Measurements from ENCODE around the gene NDUFAF2.

The NDUFAF2 gene

DNA sequence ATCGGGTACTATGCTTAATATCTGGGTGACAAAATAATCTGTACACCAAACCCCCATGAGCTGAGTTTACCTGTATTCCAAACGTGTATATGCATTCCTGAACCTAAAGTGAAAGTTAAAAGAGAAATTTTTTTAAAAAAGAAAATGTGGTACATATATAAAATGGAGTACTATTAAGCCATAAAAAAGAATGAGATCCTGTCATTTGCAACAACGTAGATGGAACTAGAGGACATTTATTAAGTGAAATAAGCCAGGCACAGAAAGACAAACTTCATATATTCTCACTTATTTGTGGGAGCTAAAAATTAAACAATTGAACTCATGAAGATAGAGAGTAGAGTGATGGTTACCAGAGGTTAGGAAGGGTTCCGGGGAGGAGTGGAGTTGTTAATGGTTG lies 44.8 kb downstream of the NDUFAF2 start:
- no peak overlapping the region for H3K4me3 ChIP-seq (ENCODE audit: low read length)
- TF ChIP-seq, protein P1, sequence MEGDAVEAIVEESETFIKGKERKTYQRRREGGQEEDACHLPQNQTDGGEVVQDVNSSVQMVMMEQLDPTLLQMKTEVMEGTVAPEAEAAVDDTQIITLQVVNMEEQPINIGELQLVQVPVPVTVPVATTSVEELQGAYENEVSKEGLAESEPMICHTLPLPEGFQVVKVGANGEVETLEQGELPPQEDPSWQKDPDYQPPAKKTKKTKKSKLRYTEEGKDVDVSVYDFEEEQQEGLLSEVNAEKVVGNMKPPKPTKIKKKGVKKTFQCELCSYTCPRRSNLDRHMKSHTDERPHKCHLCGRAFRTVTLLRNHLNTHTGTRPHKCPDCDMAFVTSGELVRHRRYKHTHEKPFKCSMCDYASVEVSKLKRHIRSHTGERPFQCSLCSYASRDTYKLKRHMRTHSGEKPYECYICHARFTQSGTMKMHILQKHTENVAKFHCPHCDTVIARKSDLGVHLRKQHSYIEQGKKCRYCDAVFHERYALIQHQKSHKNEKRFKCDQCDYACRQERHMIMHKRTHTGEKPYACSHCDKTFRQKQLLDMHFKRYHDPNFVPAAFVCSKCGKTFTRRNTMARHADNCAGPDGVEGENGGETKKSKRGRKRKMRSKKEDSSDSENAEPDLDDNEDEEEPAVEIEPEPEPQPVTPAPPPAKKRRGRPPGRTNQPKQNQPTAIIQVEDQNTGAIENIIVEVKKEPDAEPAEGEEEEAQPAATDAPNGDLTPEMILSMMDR (IDR thresholded peaks at IDR 0.05; ENCODE audit: insufficient read depth, low read depth, low read length, missing control alignments): no peak

DNA sequence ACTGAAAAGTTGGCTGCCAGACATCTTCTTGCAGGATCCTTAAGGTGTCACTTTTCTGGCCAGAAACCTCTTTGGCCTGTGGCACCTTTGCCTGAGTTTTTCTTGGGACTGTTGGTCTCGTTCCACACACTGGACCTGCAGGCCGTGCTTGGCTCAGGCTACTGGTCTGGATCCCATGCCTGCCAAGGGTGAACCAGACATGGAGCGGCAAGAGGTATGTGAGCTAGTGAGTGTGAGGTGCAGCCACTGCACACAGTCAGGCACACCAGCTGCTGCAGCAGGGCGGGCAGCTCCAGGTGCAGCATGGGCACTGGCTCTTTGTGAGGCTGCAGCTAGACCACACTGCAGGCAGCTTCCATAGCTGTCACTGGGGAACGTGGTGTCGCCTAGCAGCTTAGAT lies 47.9 kb downstream of the NDUFAF2 start:
- TF ChIP-seq, protein P1 (IDR thresholded peaks at IDR 0.05; ENCODE audit: insufficient read depth, low read depth, low read length, missing control alignments): no peak
- no peak overlapping the region for H3K4me3 ChIP-seq (ENCODE audit: low read length)
- no peak for DNase-seq (ENCODE audit: low read depth)

More for the DNA sequence above, 44.8 kb downstream of the NDUFAF2 start:
- DNase-seq (ENCODE audit: low read depth): no peak

DNA sequence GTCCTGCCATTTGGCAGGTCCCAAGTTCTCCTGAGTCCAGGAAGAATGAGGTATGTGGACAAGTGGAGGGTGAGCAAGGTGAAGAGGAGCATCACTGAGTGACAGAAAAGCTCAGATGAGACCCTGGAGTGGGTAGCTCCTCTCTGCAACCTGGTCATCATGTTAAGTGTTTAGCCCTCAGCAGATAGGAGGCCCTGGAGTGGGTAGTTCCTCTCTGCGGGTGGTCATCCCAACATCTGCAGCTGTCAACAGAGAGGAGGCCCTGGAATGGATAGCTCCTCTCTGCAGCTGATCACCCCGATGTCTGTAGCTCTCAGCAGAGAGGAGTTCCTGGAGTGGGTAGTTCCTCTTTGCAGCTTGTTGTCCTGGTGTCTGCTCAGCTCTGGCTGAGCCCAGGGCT lies 48.4 kb downstream of the NDUFAF2 start:
- no peak for DNase-seq (ENCODE audit: low read depth)
- no peak overlapping the region for H3K4me3 ChIP-seq (ENCODE audit: low read length)
- TF ChIP-seq, protein P1 (IDR thresholded peaks at IDR 0.05; ENCODE audit: insufficient read depth, low read depth, low read length, missing control alignments): no peak

DNA sequence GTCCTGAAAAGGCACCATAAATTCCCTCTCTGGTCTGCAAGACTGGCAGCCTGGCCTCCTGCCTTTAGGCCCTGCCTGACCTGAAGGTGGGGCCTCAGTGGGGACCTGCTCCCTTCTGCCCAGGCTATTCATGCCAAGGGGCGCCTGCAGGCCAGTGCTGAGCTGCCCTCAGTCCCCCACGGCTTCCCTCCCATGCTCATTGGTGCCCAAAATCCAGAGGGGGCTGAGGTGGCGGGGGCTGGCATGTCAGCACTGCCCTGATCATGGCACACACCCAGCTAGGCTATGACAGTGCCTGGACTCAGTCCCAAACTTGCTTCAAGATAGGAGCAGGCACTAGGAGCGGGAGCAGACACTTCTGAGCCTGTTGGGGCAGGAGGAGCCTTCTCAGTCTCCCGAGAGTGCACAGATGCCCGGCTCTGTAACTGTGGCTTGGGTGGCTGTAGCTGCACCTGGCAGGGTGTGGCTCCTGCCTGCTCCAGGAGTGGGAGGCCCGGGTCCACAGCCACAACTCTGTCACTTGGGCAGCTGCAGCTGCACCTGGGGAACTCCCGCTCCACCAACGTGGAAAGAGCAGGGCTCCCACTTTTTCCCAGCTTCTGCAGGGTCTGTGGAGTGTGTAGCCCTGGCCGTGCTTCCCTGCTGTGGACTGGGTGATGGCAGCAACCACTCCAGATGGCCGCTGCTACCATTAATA lies 49.0 kb downstream of the NDUFAF2 start:
- H3K4me3 ChIP-seq (ENCODE audit: low read length): no peak overlapping the region
- no peak for DNase-seq (ENCODE audit: low read depth)
- TF ChIP-seq, protein P1 (IDR thresholded peaks at IDR 0.05; ENCODE audit: insufficient read depth, low read depth, low read length, missing control alignments): no peak

GRCh38 chr5:60996368-60996767 lies 51.4 kb downstream of the NDUFAF2 start:
- DNase-seq (ENCODE audit: low read depth): no peak
- TF ChIP-seq, protein P1 (IDR thresholded peaks at IDR 0.05; ENCODE audit: insufficient read depth, low read depth, low read length, missing control alignments): no peak
- H3K4me3 ChIP-seq (ENCODE audit: low read length): no peak overlapping the region

DNA sequence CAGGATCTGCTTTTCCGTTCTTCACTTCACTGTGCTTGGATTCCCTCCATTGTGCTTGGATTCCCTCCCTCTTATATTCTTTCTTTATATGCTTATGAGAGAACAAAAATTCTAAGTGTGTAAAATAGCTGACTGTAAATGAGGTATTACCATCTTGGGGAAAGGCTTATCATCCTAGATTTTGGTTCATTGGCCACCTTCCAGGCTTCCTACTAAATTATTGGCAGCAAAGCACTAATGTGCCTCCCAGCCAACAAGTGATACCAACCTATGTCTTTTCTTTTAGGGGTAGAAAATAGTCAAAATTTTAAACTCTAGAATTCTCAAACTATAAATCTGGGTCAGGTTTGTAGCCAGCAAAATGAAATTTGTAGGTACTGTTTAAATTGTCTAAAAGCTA lies 52.7 kb downstream of the NDUFAF2 start:
- DNase-seq (ENCODE audit: low read depth): no peak
- TF ChIP-seq, protein P1 (IDR thresholded peaks at IDR 0.05; ENCODE audit: insufficient read depth, low read depth, low read length, missing control alignments): no peak
- no peak overlapping the region for H3K4me3 ChIP-seq (ENCODE audit: low read length)

- no peak overlapping the region for H3K4me3 ChIP-seq (ENCODE audit: low read length)
- TF ChIP-seq, protein P1 (IDR thresholded peaks at IDR 0.05; ENCODE audit: insufficient read depth, low read depth, low read length, missing control alignments): no peak
- DNase-seq (ENCODE audit: low read depth): no peak
Observed at GRCh38 chr5:61000887-61001286, 55.9 kb downstream of the NDUFAF2 start.

All from epithelial cell of esophagus (primary cell).